Inferior parietal cortex (tissue), 1 donor: Measurements from ENCODE around the gene MKRN2OS.

ENCODE experiments used
- DNase-seq: peaks from one replicate; pipeline ENCODE4 v3.0.0-alpha.2; 2016; ENCODE audit errors: extremely low spot score

The MKRN2OS gene, protein sequence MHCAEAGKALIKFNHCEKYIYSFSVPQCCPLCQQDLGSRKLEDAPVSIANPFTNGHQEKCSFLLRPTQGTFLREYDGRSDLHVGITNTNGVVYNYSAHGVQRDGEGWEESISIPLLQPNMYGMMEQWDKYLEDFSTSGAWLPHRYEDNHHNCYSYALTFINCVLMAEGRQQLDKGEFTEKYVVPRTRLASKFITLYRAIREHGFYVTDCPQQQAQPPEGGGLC

DNA sequence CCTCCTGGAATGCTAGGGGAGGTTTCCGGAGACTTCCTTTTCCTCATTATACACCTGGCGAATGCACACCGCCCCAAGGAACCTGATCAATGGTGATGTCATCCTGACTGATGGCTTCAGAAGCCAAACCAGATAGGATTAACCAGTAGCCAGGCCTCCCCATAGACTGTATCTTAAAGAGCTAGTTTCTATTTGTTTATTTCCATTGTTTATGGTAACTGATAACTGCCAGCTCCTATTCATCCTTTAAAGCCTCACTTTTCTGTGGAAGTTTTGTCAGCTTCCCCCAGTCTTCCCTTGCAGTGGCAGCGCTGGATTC lies at the start of gene MKRN2OS:
Gene MKRN2OS (minus strand): TSS at position 27 of the 319 bp plus-strand sequence. CDS start 35 bp downstream, outside the sequence.
- DNase-seq, result no peak

DNA sequence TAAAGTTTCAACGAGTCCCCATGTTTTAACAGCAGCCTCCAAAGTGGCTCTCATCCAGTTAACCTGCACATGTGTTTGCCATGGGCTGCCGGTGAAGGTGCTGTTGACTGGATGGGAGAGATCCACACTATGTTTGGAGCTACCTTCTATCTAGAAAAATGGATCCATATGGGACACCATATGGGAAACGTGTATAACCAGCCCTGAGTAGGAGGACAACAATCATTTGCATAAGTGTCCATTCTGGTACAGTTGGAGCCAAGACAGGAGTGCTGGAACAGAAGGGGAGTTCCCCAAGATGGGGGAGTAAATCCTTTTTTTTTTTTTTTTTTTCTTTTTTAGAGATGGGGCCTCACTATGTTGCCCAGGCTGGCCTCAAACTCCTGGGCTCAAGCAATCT lies 48.2 kb upstream of the MKRN2OS start:
- DNase-seq, result peak; percentile 39

DNA sequence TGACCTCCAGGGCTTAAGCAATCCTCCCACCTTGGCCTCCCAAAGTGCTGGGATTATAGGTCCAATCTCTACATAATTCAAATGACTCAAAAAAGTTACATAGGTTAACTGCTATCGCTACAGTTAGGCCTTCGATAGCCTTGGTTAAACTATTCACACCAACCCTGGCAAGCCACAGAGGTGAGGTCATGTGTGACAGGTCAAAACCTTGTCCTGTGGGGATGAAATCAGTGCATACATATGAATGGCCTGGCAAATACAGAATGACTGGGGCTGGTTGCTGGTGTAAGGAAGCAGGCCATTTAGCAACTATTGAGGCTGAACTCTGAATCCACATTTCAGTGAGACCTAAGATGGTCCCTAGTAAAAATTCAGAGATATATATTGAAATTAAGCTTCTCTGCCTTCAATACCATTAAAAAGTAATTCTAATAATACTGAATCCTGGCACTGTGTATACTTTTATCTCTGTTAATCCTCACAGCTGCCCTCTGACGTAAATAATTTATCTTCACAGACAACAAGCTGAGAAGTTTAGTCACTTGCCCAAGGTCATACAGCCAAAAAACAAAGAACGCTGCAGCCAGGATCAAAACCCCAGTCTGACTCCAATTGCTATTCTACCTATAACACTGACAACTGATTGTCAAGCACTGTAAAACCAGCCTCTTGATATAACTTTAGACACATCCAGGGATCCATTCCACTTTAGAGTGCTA lies 46.9 kb upstream of the MKRN2OS start:
- no peak for DNase-seq

DNA sequence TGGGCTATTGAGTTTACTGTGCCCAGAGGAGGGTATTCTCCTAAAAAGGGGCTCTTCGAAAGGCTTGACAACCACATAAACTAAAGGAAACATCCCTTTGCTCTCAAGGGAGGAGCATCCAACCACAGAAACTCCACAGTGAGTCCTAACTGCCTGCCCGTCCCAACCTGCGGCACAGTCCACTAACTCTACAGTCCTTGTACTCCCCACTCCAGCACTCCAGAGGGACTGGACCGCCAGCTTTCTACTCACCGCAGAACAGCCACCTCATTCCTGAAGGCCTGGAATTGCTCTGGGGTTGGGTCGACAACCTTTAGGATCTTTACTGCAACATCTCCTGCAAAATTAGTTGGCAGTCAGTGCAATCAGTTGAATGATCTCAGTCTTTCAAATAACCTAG lies 46.2 kb upstream of the MKRN2OS start:
- no peak for DNase-seq

DNA sequence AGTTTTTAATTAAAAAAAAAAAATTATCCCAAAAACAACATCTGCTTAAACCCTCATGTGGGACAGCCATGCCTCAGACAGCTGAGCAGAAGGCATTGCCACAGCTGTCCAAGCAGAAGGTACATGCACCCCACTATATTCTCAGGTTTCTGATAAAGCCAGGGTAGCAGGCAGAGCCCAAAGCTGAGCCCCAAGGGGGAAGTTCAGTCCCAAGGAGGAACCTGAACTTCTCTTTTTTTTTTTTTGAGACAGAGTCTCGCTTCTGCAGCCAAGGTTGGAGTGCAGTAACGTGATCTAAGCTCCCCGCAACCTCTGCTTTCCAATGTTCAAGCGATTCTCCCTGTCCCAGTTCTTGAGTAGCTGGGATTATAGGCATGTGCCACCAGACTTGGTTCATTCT lies 44.8 kb upstream of the MKRN2OS start:
- DNase-seq, result no peak

DNA sequence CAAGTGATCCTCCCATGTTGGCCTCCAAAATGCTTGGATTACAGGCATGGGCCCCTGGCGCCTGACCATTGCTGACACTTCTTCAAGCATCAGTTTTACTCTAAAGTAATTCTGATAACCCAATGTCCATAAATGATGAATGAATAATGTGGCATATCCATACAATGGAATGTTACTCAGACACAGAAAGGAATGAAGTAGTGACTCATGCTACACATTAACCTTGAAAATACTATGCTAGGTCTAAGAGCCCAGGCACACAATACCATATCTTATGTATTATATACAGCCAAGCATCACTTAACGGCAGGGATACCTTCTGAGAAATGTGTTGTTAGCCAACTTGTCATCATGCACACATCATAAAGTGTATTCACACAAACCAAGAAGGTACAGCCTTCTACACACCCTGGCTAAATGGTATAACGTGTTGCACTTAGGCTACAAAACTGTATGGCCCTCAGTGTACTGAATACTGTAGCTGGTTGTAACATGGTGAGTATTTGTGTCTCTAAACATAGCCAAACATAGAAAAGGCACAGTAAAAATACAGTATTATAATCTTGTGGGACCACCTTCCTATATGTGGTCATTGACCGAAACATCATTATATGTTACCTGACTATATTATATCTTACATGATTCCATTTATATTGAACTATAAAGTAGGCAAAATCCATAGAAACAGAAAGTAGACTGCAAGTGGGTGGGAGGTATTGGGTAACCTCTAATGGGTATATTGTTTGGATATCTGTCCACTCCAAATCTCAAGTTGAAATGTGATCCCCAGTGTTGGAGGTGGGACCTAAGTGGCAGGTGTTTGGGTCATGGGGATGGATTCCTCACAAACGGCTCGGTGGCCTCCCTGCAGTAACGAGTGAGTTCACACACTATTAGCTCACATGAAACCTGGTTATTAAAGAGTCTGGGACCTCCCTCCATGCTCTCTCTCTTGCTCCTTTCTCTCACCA lies 43.0 kb upstream of the MKRN2OS start:
- no peak for DNase-seq

DNA sequence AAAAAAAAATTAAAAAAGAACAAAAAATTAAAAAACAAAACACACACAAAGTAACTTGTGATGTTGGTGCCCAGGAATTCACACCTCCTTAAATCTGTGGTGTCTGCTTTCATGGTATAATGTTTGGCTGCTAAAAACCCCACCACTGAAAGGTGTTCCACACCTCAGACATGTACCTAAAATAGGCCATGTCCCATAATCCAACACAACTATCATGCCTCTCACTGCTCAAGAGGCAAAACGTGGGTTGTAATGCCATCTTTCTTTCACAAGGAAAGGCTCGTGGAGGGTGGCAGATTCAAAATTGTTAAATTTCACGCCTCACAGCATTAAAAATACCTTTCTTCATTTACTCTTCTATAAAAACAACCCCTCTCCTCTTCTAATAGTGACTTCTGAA lies 41.1 kb upstream of the MKRN2OS start:
- DNase-seq, result no peak

DNA sequence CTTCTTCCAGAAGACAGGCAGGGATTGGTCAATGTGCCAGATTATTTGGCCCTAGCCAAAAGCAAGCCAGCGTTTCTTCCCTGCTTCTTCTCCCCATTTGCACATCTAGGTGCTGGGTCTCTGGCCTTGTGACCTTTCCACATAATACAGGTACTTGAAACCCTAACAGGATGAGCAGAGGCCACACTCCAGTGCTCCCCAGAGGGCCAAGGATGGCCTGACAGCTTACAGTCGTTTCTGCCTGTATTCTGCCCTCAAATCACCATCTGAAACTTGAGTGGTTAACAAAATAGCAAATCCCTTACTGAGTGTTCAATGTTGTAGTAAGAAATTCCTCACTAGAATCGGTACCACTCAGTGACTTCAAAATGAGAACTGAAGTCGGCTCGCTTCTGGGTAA lies 40.7 kb upstream of the MKRN2OS start:
- no peak for DNase-seq

DNA sequence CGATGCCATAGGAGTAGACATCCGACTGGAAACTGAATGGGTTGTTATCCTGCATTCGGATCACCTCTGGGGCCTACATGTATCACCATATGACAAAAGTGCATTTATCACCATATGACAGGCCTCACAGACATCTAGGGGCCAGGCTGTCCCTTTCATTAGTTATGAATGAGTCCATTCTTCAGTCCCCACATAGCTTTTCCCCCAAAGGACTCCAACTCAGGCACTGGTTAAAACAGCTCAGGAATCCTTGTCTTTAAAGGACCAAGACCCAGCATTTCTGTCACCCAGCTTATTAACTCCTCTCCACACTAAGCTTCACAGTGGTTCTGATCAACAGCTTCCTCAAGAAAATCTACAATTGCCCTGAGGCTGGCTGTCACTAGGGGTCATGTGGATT lies 39.9 kb upstream of the MKRN2OS start:
- DNase-seq, result no peak

DNA sequence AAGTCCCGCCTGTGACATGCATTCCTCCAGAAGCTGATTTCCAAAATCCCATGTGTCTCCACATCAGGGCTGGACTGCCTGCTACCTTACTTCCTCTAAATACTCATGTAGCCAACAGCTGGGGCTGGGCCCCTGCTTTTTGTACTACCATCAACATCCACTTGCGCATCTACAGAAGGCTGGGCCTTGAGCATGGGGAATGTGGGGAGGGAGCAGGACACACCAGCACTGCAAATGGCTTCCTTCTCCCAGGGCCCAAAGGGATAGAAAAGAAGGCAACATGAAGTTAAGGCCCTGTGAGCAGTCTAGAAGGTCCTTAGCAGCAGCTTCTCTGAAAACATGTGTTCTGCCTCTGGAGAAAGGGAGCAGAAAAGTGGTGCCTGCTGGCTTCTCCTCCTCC lies 38.8 kb upstream of the MKRN2OS start:
- DNase-seq, result no peak

DNA sequence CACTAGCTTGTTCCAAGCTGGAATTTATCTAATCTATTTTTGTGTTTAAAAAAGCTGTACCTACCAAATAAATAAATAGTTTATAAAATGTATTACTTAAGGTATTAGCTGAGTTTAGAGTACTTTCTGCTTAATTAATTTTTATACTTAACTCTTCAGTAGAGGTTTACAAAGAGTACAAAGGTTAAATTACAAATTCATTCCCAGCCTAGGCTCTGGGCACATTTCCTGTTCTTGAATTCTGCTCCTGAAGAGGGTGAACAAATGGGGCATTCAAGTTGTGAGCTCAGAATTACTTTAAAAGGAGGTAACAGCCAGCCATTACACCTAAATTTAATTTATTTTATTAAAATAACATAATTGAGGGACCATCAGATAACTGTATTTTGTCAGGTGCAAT lies 38.0 kb upstream of the MKRN2OS start:
- DNase-seq, result no peak

DNA sequence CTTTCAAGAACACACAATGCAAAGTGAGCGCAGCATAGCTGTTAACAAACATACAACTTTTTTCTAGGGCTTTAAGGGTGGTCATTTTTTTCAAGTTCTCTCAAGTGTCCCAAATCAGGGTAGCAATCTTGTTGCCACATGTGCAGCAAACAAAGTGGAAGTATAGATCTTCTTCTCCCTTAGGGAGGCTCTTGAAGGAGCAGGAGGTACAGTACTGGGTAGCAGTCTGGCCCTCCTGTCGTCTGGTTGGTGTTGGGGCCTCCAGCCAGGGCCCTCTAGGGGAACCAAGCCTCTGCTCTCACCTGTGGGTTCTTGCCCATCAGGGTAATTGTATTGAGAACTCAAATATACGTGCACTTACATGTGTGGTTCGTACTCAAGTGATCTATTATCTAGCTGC lies 37.4 kb upstream of the MKRN2OS start:
- no peak for DNase-seq

DNA sequence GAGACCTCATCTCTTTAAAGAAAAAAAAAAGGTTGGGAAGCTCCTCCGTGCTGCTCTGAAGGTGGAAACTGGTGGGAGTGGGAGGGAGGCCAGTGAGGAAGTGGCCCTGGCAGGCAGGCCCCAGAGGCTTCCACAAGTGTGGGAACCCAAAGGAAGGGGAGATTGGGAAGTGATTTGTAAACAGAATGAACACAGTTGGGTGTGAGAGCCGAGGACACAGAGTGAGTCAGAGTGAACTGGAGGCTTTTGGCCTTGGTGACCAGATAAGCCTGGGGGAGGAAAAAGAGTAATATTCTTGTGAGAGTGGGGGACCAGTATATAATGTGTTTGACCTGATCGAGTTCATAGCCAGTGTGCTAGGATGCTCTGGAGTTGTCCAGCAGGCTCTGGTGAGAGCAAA lies 34.6 kb upstream of the MKRN2OS start:
- DNase-seq, result no peak

DNA sequence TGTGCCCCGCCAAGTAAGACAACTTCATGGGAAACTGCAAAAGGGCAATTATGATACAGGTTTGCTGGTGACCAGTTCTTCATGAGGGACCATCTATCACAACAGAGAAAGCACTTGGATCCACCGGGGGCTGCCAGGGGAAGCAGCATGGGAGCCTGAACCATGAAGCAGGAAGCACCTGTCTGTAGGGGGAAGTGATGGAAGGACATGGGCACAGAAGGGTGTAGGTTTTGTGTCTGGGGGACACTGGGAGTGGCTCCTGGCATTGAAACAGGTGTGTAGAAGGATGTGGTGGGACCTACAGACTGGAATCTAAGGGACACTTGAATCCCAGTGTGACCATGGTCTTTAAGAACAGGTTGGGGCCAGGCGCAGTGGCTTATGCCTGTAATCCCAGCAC lies 34.2 kb upstream of the MKRN2OS start:
- no peak for DNase-seq

DNA sequence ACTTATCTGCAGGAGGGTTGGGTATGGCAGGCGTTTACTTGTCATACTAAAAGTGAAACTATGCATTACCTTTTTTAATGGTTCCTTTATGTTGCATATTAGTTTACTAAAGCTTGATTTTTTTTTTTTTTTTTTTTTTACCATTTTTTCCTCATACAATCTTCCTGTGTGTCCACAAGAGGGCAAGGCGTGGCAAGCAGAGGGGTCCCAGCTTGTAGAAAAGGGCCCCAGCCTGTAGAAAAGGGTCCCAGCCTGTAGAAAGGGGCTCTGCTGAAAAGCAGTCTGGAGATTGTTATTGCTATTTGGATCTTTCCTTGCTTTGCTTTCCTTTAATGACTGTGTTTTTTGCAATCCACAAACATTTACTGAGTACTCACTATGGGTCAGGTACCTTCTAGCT lies 33.4 kb upstream of the MKRN2OS start:
- DNase-seq, result no peak

DNA sequence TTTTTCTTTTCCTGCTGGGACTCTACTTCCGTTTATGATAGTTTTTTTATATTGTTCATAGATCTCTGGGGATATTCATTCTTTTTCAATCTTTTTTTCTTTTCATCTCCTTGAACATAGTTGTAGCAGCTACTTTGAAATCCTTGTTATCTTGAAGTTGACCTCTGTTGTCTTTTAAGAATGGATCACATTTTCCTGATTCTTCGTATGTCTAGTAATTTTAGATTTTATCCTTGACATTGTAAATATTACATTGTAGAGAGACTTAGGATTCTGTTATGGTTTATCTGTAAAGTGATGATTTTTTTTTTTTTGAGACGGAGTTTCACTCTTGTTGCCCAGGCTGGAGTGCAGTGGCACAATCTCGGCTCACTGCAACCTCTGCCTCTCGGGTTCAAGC lies 32.1 kb upstream of the MKRN2OS start:
- DNase-seq, result no peak

DNA sequence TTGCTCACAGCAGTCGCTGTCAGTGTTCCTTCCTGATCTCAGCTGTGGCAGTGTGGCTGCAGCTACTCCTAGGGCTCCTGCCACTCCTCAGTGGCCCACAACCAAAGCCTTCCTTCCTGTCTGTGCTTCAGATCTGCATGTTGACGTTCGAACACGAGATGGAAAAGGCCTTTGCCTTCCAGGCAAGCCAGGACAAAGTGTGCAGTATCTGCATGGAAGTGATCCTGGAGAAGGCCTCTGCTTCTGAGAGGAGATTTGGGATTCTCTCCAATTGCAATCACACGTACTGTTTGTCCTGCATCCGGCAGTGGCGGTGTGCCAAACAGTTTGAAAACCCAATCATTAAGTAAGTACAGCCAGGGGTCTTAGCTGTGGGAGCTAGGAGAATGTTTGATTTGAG lies 29.4 kb upstream of the MKRN2OS start:
- no peak for DNase-seq

DNA sequence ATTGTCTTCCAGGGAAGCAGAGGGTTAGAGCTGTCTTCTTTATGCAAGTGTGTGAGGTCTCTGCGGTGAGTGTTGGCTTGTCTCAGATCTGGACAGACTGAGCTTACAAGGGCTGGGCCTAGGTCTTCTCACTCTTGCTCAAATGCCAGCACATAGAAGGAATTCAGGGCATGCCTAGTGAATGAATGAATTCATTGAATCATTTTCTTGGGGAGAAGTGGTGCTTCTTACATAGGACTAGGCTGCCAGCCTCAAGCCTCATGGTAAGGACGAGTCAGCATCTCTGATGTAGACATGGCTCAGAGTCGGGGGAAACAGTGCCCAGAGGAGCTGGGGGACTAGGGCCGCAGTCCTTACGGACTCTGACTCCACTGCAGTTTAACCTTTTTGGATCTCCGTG lies 28.8 kb upstream of the MKRN2OS start:
- DNase-seq, result no peak

DNA sequence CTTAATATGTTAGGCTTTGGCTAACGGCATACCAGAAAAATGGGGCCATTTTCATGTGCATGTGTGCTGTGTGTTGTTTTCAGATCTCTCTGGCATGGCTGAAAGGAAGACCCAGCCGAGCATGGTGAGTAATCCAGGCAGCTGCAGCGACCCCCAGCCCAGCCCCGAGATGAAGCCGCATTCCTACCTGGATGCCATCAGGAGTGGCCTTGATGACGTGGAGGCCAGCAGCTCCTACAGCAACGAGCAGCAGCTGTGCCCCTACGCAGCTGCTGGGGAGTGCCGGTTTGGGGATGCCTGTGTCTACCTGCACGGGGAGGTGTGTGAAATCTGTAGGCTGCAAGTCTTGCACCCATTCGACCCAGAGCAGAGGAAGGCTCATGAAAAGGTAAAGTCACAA lies 26.7 kb upstream of the MKRN2OS start:
- DNase-seq, result no peak

DNA sequence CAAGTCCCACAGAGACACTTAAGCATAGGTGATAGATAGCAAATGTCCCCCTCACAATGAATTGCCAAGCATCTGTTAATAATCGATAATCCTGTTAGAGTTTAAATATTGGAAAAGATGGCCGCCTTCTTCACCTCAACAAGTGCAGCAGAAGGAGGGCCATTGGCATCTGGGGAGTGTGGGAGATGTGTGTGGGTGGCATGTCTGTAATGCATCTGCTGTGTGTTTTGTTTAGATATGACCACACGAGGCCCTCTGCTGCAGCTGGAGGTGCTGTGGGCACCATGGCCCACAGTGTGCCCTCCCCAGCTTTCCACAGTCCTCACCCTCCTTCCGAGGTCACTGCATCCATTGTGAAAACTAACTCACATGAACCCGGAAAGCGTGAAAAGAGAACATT lies 24.5 kb upstream of the MKRN2OS start:
- no peak for DNase-seq

DNA sequence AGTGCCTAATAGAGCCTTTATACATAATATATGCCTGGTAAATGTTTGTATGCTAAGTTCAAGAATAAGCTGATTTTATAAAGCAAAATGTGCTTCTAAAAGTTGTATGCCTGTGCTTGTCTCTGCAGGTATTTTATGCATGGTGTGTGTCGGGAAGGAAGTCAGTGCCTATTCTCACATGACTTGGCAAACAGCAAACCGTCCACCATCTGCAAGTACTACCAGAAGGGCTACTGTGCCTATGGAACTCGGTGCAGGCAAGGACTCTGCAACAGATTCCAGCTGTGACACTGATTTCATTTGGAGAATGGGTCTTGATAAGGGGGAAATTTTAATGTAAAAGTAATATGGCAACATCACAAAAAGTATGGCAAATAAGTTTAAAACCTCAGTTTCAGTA lies 23.4 kb upstream of the MKRN2OS start:
- no peak for DNase-seq

DNA sequence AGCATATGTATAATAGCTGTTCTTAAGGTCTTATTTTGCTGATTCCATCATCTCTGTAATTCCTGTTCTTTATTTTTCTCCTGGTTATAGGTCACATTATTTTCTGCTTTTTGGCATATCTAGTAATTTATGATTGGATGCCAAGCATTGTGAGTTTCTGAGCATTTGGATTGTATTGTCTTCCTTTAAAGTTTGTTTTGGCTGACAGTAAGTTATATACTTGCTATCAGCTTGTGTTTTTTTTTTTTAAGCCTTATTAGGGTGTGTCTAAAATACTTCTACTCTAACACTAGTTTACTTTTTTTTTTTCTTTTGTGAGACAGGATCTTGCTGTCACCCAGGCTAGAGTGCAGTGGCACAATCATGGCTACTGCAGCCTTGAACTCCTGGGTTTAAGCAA lies 21.7 kb upstream of the MKRN2OS start:
- DNase-seq, result no peak

DNA sequence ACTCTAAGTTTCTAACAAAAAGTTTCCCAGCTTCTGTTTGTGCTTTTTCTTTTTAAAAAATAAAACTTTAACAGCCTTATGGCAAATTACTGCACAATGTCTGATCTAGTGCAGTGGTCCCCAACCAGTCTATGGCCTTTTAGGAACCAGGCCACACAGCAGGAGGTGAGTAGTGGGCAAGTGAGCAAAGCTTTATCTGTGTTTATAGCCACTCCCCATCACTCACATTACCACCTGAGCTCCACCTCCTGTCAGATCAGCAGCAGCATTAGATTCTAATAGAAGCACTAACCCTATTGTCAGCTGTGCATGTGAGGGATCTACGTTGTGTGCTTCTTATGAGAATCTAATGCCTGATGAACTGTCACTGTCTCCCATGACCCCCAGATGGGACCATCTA lies 17.2 kb upstream of the MKRN2OS start:
- DNase-seq, result no peak
